ENCODE results near the gene SORCS2.

The SORCS2 gene

DNA sequence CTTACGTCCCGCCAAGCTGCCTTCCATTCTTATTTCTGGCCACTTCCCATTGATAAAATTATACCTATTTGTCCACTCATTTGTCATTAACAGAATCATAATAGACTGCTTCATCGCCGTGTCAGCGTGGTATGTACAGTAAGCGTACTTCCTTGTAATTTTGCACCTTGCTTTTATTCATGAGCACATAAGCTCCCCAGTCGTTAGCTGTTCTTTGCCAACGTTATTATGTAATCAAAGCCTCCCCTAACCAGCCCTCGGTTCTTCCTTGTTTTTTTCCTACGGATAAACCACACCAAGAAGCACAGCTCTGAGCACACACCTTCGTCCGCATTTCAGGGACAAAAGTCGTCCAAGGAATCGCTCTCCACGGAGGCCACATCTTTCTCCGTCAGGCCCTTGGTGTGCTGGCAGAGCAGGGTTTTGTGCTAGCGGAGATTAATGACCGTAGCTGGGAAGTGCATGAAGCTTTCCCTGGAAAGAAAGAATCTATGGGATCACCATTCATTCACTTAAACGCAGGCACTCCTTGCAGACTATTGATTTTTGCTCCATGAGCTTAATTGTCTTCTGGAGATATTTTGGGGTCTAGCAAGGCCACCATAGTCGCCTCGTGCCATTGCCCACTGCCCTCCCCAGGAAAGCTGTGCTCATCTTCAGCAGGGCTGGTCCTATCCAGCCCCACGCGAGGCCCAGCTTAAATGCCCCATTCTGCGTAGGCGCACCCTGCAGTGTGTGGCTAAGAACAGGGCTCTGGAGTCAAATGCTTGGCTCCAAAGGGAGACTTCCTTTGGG is 443.3 kb downstream of the SORCS2 start:
- DNase-seq (ENCODE audit: low read depth), result peak; percentile 40
- H3K4me3 ChIP-seq (ENCODE audit: low read depth, low read length), result no peak overlapping the region
- TF ChIP-seq, protein P1, sequence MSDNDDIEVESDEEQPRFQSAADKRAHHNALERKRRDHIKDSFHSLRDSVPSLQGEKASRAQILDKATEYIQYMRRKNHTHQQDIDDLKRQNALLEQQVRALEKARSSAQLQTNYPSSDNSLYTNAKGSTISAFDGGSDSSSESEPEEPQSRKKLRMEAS (IDR thresholded peaks at IDR 0.05; ENCODE audit: low read depth, low read length), result no peak
- TF ChIP-seq, protein P2, sequence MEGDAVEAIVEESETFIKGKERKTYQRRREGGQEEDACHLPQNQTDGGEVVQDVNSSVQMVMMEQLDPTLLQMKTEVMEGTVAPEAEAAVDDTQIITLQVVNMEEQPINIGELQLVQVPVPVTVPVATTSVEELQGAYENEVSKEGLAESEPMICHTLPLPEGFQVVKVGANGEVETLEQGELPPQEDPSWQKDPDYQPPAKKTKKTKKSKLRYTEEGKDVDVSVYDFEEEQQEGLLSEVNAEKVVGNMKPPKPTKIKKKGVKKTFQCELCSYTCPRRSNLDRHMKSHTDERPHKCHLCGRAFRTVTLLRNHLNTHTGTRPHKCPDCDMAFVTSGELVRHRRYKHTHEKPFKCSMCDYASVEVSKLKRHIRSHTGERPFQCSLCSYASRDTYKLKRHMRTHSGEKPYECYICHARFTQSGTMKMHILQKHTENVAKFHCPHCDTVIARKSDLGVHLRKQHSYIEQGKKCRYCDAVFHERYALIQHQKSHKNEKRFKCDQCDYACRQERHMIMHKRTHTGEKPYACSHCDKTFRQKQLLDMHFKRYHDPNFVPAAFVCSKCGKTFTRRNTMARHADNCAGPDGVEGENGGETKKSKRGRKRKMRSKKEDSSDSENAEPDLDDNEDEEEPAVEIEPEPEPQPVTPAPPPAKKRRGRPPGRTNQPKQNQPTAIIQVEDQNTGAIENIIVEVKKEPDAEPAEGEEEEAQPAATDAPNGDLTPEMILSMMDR (IDR thresholded peaks at IDR 0.05; ENCODE audit: low read depth, low read length), result no peak
- TF ChIP-seq POLR2A (IDR thresholded peaks at IDR 0.05; ENCODE audit: extremely low read depth, insufficient read length) (no peak), MYC (IDR thresholded peaks at IDR 0.05; ENCODE audit: low read depth, low read length) (no peak)

GRCh38 chr4:7636240-7636508 is 443.8 kb downstream of the SORCS2 start:
- no peak for DNase-seq (ENCODE audit: low read depth)
- H3K4me3 ChIP-seq (ENCODE audit: low read depth, low read length), result no peak overlapping the region
- no peak for TF ChIP-seq POLR2A (IDR thresholded peaks at IDR 0.05; ENCODE audit: extremely low read depth, insufficient read length)
- no peak for TF ChIP-seq MYC (IDR thresholded peaks at IDR 0.05; ENCODE audit: low read depth, low read length)
- TF ChIP-seq, protein P2 (IDR thresholded peaks at IDR 0.05; ENCODE audit: low read depth, low read length), result no peak
- TF ChIP-seq, protein P1 (IDR thresholded peaks at IDR 0.05; ENCODE audit: low read depth, low read length), result no peak

- TF ChIP-seq, protein P1 (IDR thresholded peaks at IDR 0.05; ENCODE audit: low read depth, low read length), result no peak
- TF ChIP-seq POLR2A (IDR thresholded peaks at IDR 0.05; ENCODE audit: extremely low read depth, insufficient read length), result no peak
- TF ChIP-seq, protein P2 (IDR thresholded peaks at IDR 0.05; ENCODE audit: low read depth, low read length), result no peak
- no peak for TF ChIP-seq MYC (IDR thresholded peaks at IDR 0.05; ENCODE audit: low read depth, low read length)
- H3K4me3 ChIP-seq (ENCODE audit: low read depth, low read length), result no peak overlapping the region
- DNase-seq (ENCODE audit: low read depth), result no peak
Observed at GRCh38 chr4:7637139-7637538, 444.8 kb downstream of the SORCS2 start.

- TF ChIP-seq MYC (IDR thresholded peaks at IDR 0.05; ENCODE audit: low read depth, low read length), result no peak
- TF ChIP-seq, protein P2 (IDR thresholded peaks at IDR 0.05; ENCODE audit: low read depth, low read length), result no peak
- TF ChIP-seq, protein P1 (IDR thresholded peaks at IDR 0.05; ENCODE audit: low read depth, low read length), result no peak
- no peak for DNase-seq (ENCODE audit: low read depth)
- H3K4me3 ChIP-seq (ENCODE audit: low read depth, low read length), result no peak overlapping the region
Observed at GRCh38 chr4:7637971-7638370, 445.6 kb downstream of the SORCS2 start.

DNA sequence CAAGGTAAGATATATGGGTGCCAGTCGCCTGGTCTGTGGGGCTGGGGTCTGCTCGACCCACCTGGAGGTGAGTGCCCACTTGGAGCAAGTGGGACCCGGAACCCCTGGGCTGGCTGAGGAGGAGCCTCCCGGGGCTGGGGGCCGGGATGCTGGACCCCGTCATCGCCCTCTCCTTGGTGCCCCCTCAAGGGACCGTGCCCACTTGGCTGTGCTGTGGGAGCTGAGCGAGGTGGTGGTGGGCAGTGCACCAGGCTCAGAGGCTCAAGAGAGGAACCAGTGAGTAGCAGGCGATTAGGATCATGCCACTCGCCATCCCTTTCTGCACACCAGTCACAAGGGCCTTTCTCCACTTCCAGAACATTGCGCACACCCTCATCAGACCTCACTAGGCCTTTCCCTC is 446.2 kb downstream of the SORCS2 start:
- TF ChIP-seq, protein P2 (IDR thresholded peaks at IDR 0.05; ENCODE audit: low read depth, low read length), result no peak
- TF ChIP-seq POLR2A (IDR thresholded peaks at IDR 0.05; ENCODE audit: extremely low read depth, insufficient read length), result no peak
- TF ChIP-seq MYC (IDR thresholded peaks at IDR 0.05; ENCODE audit: low read depth, low read length), result no peak
- TF ChIP-seq, protein P1 (IDR thresholded peaks at IDR 0.05; ENCODE audit: low read depth, low read length), result no peak
- no peak for DNase-seq (ENCODE audit: low read depth)
- H3K4me3 ChIP-seq (ENCODE audit: low read depth, low read length), result no peak overlapping the region
